ENCODE measurements around the gene SHROOM3. TPM values are rescaled to one million over a fixed set of nuclear protein-coding genes. Genes with fewer than 3 reads are reported as not detected.
A peak's percentile ranks its signal among the peaks of the same experiment; 100 is the strongest.
"Not testable (repeated sequence)": the region's sequence is repeated elsewhere in the genome, so short reads cannot be mapped to it uniquely, and the experiment has no call there.

Gene SHROOM3
- total and polyA plus RNA-seq, 2 of the 13 experiments (the other 11 are each of a cell fraction or from before 2014, with no cell fraction given): 0.01 TPM; not detected in 1

DNA sequence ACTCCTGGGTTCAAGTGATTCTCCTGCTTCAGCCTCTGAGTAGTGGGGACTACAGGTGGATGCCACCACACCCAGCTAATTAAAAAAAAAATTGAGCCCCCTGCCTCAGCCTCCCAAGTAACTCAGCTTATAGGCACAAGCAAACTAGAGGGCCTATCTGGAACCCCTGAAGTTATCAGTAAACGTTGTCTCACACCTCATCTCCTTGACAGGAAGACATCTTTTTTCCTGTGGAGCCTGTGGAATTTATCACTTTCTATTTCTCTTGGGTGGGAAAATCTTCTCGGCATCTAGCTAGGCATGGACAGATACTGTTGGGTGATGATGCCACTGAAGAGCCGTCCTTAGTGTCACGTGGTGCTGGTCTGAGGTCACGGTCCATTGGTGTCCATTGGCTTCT is 291.6 kb downstream of the SHROOM3 start:
- Histone ChIP-seq H3K9ac (ENCODE audit: insufficient read depth, low read depth, low read length) (no peak overlapping the region), H4K20me1 (ENCODE audit: insufficient read depth, low read length) (no peaks in the 10 kb centered on the region), H3K4me3 (replicated peaks in 1 of 3; ENCODE audit: insufficient read depth in 1 of 3, low read depth in 2 of 3, low read length in 3 of 3) (no peak overlapping the region), H3K4me1 (ENCODE audit: insufficient read depth, low read length) (no peaks in the 10 kb centered on the region), H3K27me3 (ENCODE audit: control insufficient read depth in 1 of 2, insufficient read depth in 2 of 2, low read length in 2 of 2) (peaks cover 0 to 3% of the 10 kb centered on the region in 2 experiments; a peak in 1 of 5 replicates), H3K27ac (ENCODE audit: extremely low read length, insufficient read depth, low read length) (no peak overlapping the region), H2AFZ (ENCODE audit: low read length) (no peak overlapping the region), H3K9me3 (ENCODE audit: low read length) (no peaks in the 10 kb centered on the region), H3K36me3 (replicated peaks in 1 of 2; ENCODE audit: control insufficient read depth in 1 of 2, insufficient read depth in 2 of 2, low read length in 2 of 2) (no peaks in the 10 kb centered on the region), H3K4me2 (ENCODE audit: low read depth, low read length) (no peak overlapping the region), H3K79me2 (ENCODE audit: insufficient read depth, low read length) (no peaks in the 10 kb centered on the region)
- ATAC-seq: no peak
- in situ Hi-C loops (cut with HindIII; ENCODE audit: extremely low pct_ligation_motif_present, low pct_unique_long_range_greater_than_20kb) (no loop called here), intact Hi-C loops (cut with micrococcal nuclease; ENCODE audit: unreplicated experiment) (no loop called here)
- DNase-seq (ENCODE audit: low spot score): no peak
- no peak for FAIRE-seq
- 22% methylated on average over 5 of the region's 5 CpGs for WGBS (ENCODE audit: low lambda C conversion rate)
- ChIA-PET CTCF (ENCODE audit: low intra/inter-chr PET ratio, low total read pairs) (no interaction called here), POLR2A (no interaction called here)
- BruUV-seq (replicated peaks): no TSS peak
- TF ChIP-seq ZNF124 (CRISPR knock-in tag; IDR thresholded peaks at IDR 0.05): no peak
- TF ChIP-seq, protein P1, sequence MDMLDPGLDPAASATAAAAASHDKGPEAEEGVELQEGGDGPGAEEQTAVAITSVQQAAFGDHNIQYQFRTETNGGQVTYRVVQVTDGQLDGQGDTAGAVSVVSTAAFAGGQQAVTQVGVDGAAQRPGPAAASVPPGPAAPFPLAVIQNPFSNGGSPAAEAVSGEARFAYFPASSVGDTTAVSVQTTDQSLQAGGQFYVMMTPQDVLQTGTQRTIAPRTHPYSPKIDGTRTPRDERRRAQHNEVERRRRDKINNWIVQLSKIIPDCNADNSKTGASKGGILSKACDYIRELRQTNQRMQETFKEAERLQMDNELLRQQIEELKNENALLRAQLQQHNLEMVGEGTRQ (IDR thresholded peaks at IDR 0.05; ENCODE audit: low read depth, low read length): 0 out of 2 replicates have a peak, but pooled peaks have one; percentile 5
- TF ChIP-seq, protein P1 (CRISPR knock-in tag; IDR thresholded peaks at IDR 0.05; ENCODE audit: borderline replicate concordance): no peak

DNA sequence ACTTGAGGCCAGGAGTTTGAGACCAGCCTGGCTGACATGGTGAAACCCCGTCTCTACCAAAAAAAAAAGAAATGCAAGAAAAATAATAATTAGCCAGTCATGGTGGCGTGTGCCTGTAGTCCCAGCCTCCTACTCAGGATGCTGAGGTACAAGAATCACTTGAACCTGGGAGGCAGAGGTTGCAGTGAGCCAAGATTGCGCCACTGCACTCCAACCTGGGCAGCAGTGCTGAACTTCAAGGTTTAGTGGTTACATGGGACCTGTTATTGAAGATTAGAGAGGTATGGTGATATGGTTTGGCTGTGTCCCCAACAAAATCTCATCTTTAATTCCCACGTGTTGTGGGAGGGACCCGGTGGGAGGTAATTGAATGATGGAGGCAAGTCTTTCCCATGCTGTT is 292.9 kb downstream of the SHROOM3 start:
- FAIRE-seq; H3K4me1 ChIP-seq (ENCODE audit: insufficient read depth, low read length); H3K4me3 ChIP-seq (replicated peaks in 1 of 3; ENCODE audit: insufficient read depth in 1 of 3, low read depth in 2 of 3, low read length in 3 of 3); CTCF ChIA-PET (ENCODE audit: low intra/inter-chr PET ratio, low total read pairs); H3K79me2 ChIP-seq (ENCODE audit: insufficient read depth, low read length); H3K27me3 ChIP-seq (ENCODE audit: control insufficient read depth in 1 of 2, insufficient read depth in 2 of 2, low read length in 2 of 2); H3K4me2 ChIP-seq (ENCODE audit: low read depth, low read length); H3K9ac ChIP-seq (ENCODE audit: insufficient read depth, low read depth, low read length); in situ Hi-C loops (cut with HindIII; ENCODE audit: extremely low pct_ligation_motif_present, low pct_unique_long_range_greater_than_20kb); H4K20me1 ChIP-seq (ENCODE audit: insufficient read depth, low read length); H3K9me3 ChIP-seq (ENCODE audit: low read length); intact Hi-C loops (cut with micrococcal nuclease; ENCODE audit: unreplicated experiment); POLR2A ChIA-PET; H2AFZ ChIP-seq (ENCODE audit: low read length); DNase-seq (ENCODE audit: low spot score); H3K27ac ChIP-seq (ENCODE audit: extremely low read length, insufficient read depth, low read length); ATAC-seq; H3K36me3 ChIP-seq (replicated peaks in 1 of 2; ENCODE audit: control insufficient read depth in 1 of 2, insufficient read depth in 2 of 2, low read length in 2 of 2); BruUV-seq (replicated peaks): not testable (repeated sequence)
- 52% methylated on average over 5 of the region's 5 CpGs for WGBS (ENCODE audit: low lambda C conversion rate)

Measured in HepG2 (cell line).